Pancreas (tissue), 10 donors: ENCODE measurements around the gene AKR1C8. TPM values are rescaled to one million over a fixed set of nuclear protein-coding genes. Genes with fewer than 3 reads are reported as not detected.
"Not testable (repeated sequence)": the region's sequence is repeated elsewhere in the genome, so short reads cannot be mapped to it uniquely, and the experiment has no call there.

Source experiments
- ATAC-seq, 4 donors: fragments of 200-7000 bp; cut with Tn5 transposase; one replicate each; pipeline versions ENCODE4 v1.8.0 to v1.9.1; 2020; ENCODE audit warnings: mild to moderate bottlenecking in 4 of 4, moderate library complexity in 4 of 4
- DNase-seq, 6 donors: peaks; one replicate each; pipeline ENCODE4 v3.0.0-alpha.2; 2020
- FAIRE-seq: peaks from 2 replicates; lab custom pipeline; 2012; peaks lifted over from hg19 to GRCh38; lab: Jason Lieb, UNC
- H3K27ac ChIP-seq, 4 donors: fragments of 200-600 bp; sonication (generic); 1 replicate in 3 of 4; 2 replicates in 1 of 4; pipeline versions ENCODE4 v1.5.0 to v1.8.0; 2020
- H3K27me3 ChIP-seq, 4 donors: fragments of 200-600 bp; one replicate each; pipeline ENCODE4 v1.8.0; 2021
- H3K36me3 ChIP-seq, 3 donors: fragments of 200-600 bp; sonication (generic) in 1 of 3; one replicate each; pipeline versions ENCODE4 v1.5.0 to v1.8.0; 2020 to 2021
- H3K4me1 ChIP-seq, 3 donors: fragments of 200-600 bp; one replicate each; pipeline ENCODE4 v1.8.0; 2021
- H3K4me3 ChIP-seq, 4 donors: fragments of 200-600 bp; sonication (generic) in 2 of 4; one replicate each; pipeline versions ENCODE4 v1.5.0 to v1.8.0; 2020 to 2021
- H3K9me3 ChIP-seq, 4 donors: fragments of 200-600 bp; one replicate each; pipeline ENCODE4 v1.8.0; 2021
- WGBS, 2 donors: extraction: QIAGEN DNeasy Blood & Tissue Kit; methylation state at CpG; one replicate each; pipeline ENCODE4 v1.1.7; 2013; 5-methylcytosine and 5-hydroxymethylcytosine counted together
- intact Hi-C, 3 donors: fragments of 100-400 bp; cut with DNase I; formaldehyde crosslinking; loops; one replicate each; pipeline versions ENCODE4 v1.11.1 to v1.14.2; 2022
- polyA plus RNA-seq, 2 donors: library from polyadenylated mRNA; stranded (reverse); fragments of 200-250 nt; gene quantifications; one replicate each; pipeline ENCODE4 v1.2.3, GENCODE V29; 2013
- total RNA-seq, 6 donors: library from RNA; stranded (reverse); fragmentation: NEBNext Ultra II Directional in 4 of 6; extraction: Animal tissue kit (Norgen Biotek cat#: 25700) in 4 of 6; gene quantifications; one replicate each; pipeline versions ENCODE4 v1.2.1 to v1.2.4, GENCODE V29; 2021 to 2023
- TF ChIP-seq, protein P1 (sequence below), 4 donors: fragments of 200-600 bp; sonication (generic) in 3 of 4; IDR thresholded peaks; one replicate each; pipeline versions ENCODE4 v1.5.0 to v1.8.0; 2021; ENCODE audit warnings: antibody characterized with exemption in 4 of 4
- donor health status: healthy with polysubstance abuse.
- donor health status: DM: no; HTN: no; CAD: no; lungs with moderate emphysema.
- donor health status: DM: no; HTN: no; CAD: no.
- donor health status: control.
- donor health status: control.
- donor health status: Bipolar disorder and iron deficiency.
- donor health status: DM: yes; HTN: yes; CAD: no.
- donor health status: DM: no; HTN: no; CAD: no.
- donor health status: DM: no; HTN: no; CAD: no.
- donor health status: DM: yes; HTN: yes; CAD: no.

The AKR1C8 gene
- total and polyA plus RNA-seq, 8 donors = not detected

DNA sequence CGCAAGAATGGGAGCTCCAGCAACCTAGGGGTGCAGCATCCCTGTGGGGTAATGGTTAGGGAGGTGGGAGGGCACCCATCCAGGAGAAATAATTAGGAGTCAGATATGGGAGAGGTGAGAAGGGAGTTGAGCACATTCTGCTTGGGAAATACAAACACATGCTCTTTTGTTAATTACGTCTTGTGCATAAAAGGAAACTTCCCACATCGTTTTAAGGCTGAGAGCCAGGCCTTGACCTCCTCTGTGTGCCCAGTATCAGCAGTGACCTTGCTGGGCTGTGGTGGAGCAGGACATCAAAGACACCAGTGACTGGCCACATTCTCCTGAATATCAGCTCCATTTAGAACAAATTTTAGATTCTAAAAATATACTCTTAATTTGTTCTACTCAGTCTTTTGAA lies 34.3 kb upstream of the AKR1C8 start:
- no peak for ATAC-seq
- Histone ChIP-seq H3K4me1 (no peaks in the 10 kb centered on the region), H3K4me3 (no peak overlapping the region), H3K27me3 (no peaks in the 10 kb centered on the region), H3K36me3 (no peaks in the 10 kb centered on the region), H3K27ac (no peak overlapping the region), H3K9me3 (no peaks in the 10 kb centered on the region)
- TF ChIP-seq, protein P1, sequence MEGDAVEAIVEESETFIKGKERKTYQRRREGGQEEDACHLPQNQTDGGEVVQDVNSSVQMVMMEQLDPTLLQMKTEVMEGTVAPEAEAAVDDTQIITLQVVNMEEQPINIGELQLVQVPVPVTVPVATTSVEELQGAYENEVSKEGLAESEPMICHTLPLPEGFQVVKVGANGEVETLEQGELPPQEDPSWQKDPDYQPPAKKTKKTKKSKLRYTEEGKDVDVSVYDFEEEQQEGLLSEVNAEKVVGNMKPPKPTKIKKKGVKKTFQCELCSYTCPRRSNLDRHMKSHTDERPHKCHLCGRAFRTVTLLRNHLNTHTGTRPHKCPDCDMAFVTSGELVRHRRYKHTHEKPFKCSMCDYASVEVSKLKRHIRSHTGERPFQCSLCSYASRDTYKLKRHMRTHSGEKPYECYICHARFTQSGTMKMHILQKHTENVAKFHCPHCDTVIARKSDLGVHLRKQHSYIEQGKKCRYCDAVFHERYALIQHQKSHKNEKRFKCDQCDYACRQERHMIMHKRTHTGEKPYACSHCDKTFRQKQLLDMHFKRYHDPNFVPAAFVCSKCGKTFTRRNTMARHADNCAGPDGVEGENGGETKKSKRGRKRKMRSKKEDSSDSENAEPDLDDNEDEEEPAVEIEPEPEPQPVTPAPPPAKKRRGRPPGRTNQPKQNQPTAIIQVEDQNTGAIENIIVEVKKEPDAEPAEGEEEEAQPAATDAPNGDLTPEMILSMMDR (IDR thresholded peaks at IDR 0.05) = no peak
- intact Hi-C loops = no loop called here
- no peak for DNase-seq
- FAIRE-seq = no peak
- 51 to 52% methylated on average over 3 of the region's 3 CpGs for WGBS, 2 donors

DNA sequence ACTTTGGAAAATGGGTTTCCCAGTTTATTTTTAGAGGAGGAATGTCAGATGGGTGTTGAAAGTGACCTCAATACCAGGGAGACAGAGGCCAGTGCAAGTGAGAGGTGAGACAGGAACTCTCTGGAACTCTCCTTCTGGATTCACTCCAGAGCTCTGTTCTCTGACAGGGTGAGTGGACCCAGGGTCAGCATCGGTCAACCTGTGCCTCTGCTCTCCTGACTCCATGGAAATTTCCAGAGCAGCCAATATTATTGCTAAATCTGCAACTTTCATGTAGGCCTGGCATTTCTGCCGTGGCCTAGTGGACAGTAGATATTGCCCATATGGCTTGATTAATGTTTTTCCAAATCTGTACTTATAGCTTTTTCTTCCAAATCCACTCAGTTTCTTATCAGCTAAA lies 31.9 kb upstream of the AKR1C8 start:
- no peak for FAIRE-seq
- Histone ChIP-seq H3K27ac (no peak overlapping the region), H3K27me3 (no peaks in the 10 kb centered on the region), H3K9me3 (no peaks in the 10 kb centered on the region), H3K36me3 (no peaks in the 10 kb centered on the region), H3K4me3 (no peak overlapping the region), H3K4me1 (no peaks in the 10 kb centered on the region)
- intact Hi-C loops = no loop called here
- WGBS, 2 donors = 45 to 48% methylated on average over 2 of the region's 2 CpGs
- TF ChIP-seq, protein P1 (IDR thresholded peaks at IDR 0.05) = no peak
- ATAC-seq = no peak
- DNase-seq = no peak

DNA sequence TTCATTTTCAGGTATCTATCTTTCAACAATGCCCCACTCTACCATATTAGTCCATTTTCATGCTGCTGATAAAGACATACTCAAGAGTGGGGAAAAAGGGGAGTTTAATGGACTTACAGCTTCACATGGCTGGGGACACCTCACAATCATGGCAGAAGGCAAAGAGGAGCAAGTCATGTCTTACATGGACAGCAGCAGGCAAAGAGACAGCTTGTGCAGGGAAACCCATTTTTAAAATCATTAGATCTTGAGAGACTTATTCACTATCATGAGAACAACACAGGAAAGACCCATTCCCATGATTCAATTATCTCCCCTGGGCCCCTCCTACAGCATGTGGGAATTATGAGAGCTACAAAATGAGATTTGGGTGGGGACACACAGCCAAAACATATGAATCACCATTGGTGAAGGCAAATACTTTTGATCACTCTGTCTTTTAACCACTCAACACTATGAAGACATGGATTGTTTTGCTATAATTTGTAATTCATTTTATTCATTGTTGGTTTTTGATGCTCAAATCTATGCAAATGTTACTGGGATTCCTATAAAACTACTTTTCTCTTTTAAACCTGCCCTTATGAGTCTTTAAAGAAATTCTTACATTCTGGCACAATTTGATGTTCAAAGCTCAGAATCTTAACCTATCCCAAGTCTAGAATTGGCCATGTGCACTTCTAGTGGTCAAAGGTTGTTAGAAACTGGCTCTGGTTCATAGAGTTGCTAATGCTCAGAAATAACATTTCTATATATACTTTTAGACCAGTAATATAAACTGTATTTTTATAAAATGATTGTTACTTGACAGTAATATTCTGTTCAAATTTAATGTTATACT lies 27.0 kb upstream of the AKR1C8 start:
- Histone ChIP-seq H3K27ac (no peak overlapping the region), H3K4me1 (no peaks in the 10 kb centered on the region), H3K27me3 (no peaks in the 10 kb centered on the region), H3K4me3 (no peak overlapping the region), H3K36me3 (no peaks in the 10 kb centered on the region), H3K9me3 (no peaks in the 10 kb centered on the region)
- TF ChIP-seq, protein P1 (IDR thresholded peaks at IDR 0.05) = no peak
- intact Hi-C loops = no loop called here
- ATAC-seq = no peak
- FAIRE-seq = no peak
- no peak for DNase-seq

DNA sequence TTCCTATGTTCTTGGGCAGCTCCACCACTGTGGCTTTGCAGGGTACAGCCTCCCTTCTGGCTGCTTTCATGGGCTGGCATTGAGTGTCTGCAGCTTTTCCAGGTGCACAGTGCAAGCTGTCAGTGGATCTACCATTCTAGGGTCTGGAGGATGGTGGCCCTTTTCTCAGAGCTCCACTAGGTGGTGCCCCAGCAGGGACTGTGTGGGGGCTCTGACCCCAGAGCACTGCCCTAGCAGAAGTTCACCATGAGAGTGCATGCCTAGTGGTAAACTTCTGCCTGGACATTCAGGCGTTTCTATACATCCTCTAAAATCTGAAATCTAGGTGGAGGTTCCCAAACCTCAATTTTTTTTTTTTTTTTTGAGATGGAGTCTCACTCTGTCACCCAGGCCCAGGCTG lies 25.3 kb upstream of the AKR1C8 start:
- H3K27me3 ChIP-seq, H3K27ac ChIP-seq, FAIRE-seq, DNase-seq, H3K4me1 ChIP-seq, intact Hi-C loops, H3K4me3 ChIP-seq, H3K9me3 ChIP-seq, H3K36me3 ChIP-seq, ATAC-seq: not testable (repeated sequence)
- 76 to 95% methylated on average over 1 of the region's 1 CpG for WGBS, 2 donors

DNA sequence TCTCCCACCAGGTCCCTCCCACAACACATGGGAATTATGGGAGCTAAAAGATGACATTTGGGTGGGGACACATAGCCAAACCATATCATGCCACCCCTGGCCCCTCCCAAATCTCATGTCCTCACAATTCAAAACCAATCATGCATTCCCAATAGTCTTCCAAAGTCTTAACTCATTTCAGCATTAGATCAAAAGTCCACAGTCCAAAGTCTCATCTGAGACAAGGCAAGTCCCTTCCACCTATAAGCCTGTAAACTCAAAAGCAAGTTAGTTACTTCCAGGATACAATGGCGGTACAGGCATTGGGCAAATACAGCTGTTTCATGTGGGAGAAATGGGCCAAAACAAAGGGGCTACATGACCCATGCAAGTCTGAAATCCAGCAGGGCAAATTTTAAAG lies 24.8 kb upstream of the AKR1C8 start:
- intact Hi-C loops, H3K36me3 ChIP-seq, ATAC-seq, H3K4me1 ChIP-seq, H3K4me3 ChIP-seq, FAIRE-seq, H3K9me3 ChIP-seq, H3K27me3 ChIP-seq, H3K27ac ChIP-seq, DNase-seq: not testable (repeated sequence)
- 92 to 97% methylated on average over 1 of the region's 1 CpG for WGBS, 2 donors

DNA sequence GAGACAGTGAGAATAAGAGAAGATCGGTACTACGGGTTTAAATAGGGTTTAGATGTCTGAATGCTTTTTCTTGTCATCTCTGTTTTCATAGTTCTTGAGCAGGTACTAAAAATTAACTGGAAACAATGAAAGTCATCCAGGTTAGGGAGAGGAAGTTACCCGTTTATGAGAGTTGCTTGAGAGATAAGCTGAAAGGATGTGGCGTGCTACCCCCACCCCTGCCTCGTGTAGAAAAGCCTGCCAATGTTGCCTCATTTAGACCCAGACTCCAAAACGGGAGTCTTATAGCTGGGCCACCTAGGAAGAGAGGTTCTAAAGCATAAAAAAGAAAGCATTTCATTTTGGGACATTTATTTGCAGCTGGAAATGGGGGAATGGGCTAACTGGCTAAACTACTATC lies 21.8 kb upstream of the AKR1C8 start:
- WGBS, 2 donors = 63 to 65% methylated on average over 6 of the region's 6 CpGs
- no peak for FAIRE-seq
- Histone ChIP-seq H3K27ac (no peak overlapping the region), H3K27me3 (no peaks in the 10 kb centered on the region), H3K4me3 (no peak overlapping the region), H3K9me3 (no peaks in the 10 kb centered on the region), H3K36me3 (no peaks in the 10 kb centered on the region), H3K4me1 (no peaks in the 10 kb centered on the region)
- TF ChIP-seq, protein P1 (IDR thresholded peaks at IDR 0.05) = no peak
- no peak for DNase-seq
- ATAC-seq = no peak
- intact Hi-C loops = no loop called here
